Ecto neural progenitor cell (in vitro differentiated cells): ENCODE data around the gene PHACTR1.
A peak's percentile ranks its signal among the peaks of the same experiment; 100 is the strongest.

Experiments
- DNase-seq: peaks from one replicate; pipeline ENCODE4 v3.0.0-alpha.2; 2018; ENCODE audit warnings: low spot score

The PHACTR1 gene

GRCh38 chr6:12955956-12956355 is 239.4 kb downstream of the PHACTR1 start:
- no peak for DNase-seq

- no peak for DNase-seq
Measured at GRCh38 chr6:12956991-12957320, 240.4 kb downstream of the PHACTR1 start.

GRCh38 chr6:12957321-12958051 is 240.9 kb downstream of the PHACTR1 start:
- peak; percentile 47 for DNase-seq

- DNase-seq, result no peak
Measured at GRCh38 chr6:12958052-12958706, 241.6 kb downstream of the PHACTR1 start.

GRCh38 chr6:12961761-12962160 is 245.2 kb downstream of the PHACTR1 start:
- DNase-seq, result no peak

GRCh38 chr6:12962529-12962928 is 246.0 kb downstream of the PHACTR1 start:
- no peak for DNase-seq

- no peak for DNase-seq
Measured at GRCh38 chr6:12962987-12963386, 246.4 kb downstream of the PHACTR1 start.

GRCh38 chr6:12963567-12963966 is 247.0 kb downstream of the PHACTR1 start:
- DNase-seq, result no peak

GRCh38 chr6:12967686-12968085 is 251.1 kb downstream of the PHACTR1 start:
- no peak for DNase-seq

GRCh38 chr6:12968290-12968689 is 251.7 kb downstream of the PHACTR1 start:
- no peak for DNase-seq

GRCh38 chr6:12968839-12969558 is 252.4 kb downstream of the PHACTR1 start:
- no peak for DNase-seq

GRCh38 chr6:12969966-12970365 is 253.4 kb downstream of the PHACTR1 start:
- DNase-seq, result no peak

- DNase-seq, result no peak
Measured at GRCh38 chr6:12973386-12973785, 256.8 kb downstream of the PHACTR1 start.

- no peak for DNase-seq
Measured at GRCh38 chr6:12974551-12974950, 258.0 kb downstream of the PHACTR1 start.

GRCh38 chr6:12976366-12976765 is 259.8 kb downstream of the PHACTR1 start:
- no peak for DNase-seq

GRCh38 chr6:12977206-12977605 is 260.6 kb downstream of the PHACTR1 start:
- no peak for DNase-seq

GRCh38 chr6:12977806-12978205 is 261.2 kb downstream of the PHACTR1 start:
- no peak for DNase-seq

- DNase-seq, result no peak
Measured at GRCh38 chr6:12980741-12981140, 264.2 kb downstream of the PHACTR1 start.

- DNase-seq, result no peak
Measured at GRCh38 chr6:12984776-12985175, 268.2 kb downstream of the PHACTR1 start.

GRCh38 chr6:12987783-12988182 is 271.2 kb downstream of the PHACTR1 start:
- DNase-seq, result no peak

- no peak for DNase-seq
Measured at GRCh38 chr6:12990162-12990561, 273.6 kb downstream of the PHACTR1 start.

- DNase-seq, result no peak
Measured at GRCh38 chr6:12991435-12991834, 274.9 kb downstream of the PHACTR1 start.

- DNase-seq, result no peak
Measured at GRCh38 chr6:12992770-12993169, 276.2 kb downstream of the PHACTR1 start.
